Putamen (tissue), 1 donor: ENCODE data around the gene CYB5A.

Source experiments
- DNase-seq: peaks from one replicate; pipeline ENCODE4 v3.0.0-alpha.2; 2016; ENCODE audit warnings: low spot score

CYB5A gene

DNA sequence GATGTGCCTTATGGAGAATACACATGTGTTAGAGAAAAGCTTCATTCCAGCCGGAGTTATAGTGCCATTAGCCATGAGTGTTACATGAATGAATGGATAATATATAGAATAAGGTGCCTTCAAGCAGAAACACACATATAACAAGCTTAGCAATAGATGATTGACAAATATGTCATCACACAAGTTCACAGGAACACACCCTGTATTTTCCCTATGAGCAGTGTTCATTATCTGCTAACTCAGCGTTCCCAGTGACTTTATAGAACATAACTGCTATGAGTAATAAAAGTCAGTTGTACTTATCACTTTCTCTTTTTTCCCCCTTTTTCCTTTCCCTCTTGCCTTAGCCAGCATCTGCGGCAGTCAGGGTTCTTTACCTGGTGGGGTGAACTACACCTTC, 78.3 kb downstream of the CYB5A start:
- no peak for DNase-seq

DNA sequence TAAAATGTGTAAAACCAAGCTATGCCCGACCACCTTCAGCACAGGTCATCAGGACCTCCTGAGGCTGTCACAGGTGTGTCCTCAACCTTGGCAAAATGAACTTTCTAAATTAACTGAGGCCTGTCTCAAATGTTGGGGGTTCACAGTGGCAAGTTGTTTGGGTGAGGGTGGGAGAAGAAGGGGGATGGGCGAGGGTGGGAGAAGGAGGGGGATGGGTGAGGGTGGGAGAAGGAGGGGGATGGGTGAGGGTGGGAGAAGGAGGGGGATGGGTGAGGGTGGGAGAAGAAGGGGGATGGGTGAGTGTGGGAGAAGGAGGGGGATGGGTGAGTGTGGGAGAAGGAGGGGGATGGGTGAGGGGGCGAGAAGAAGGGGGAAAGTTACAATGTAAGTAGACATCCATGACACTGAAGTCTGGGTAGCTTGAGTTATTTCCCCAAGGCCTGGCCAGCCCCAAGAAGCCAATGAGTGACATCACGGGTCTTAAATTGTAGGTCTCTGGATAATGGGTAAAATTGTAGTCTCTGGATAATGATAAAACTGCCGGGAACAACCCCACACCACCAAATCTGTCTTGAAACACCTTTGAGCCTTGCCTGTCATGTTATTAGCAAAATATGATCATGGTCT, 87.1 kb downstream of the CYB5A start:
- DNase-seq = no peak

DNA sequence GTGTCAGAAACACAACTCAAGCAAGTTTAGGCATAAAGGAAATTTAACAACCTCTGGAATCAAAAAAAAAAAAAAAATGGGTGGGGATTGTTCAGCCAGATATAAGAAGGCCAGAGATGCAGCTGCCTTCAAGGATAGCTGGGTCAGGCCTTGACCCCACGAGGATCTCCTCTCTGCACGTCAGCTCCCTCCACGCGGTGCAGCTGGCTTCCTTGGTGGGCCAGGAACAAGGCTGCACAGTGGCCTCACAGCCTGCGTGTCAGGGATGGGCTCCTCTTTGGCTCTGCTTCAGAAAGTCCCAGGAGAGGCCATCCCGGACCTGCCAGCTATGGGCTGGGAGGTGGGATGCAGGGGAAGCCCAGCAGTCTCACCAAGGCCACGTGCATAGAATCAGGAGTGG, 88.0 kb downstream of the CYB5A start:
- DNase-seq = no peak
